ENCODE data around the gene XYLT1. TPM values are rescaled to one million over a fixed set of nuclear protein-coding genes. Genes with fewer than 3 reads are reported as not detected.

The XYLT1 gene
- polyA plus RNA-seq, 3 donors from 2014 or later: 0.79 to 6.2 (median 3.3) TPM

- no peak overlapping the region for H3K4me3 Mint-ChIP-seq
- no peak overlapping the region for H3K27ac Mint-ChIP-seq
- peaks cover 34 to 36% of the 10 kb centered on the region in 2 donors for H3K4me1 Mint-ChIP-seq
- no peak for DNase-seq
- peaks cover 0 to 3% (median 2%) of the 10 kb centered on the region in 3 donors for H3K27me3 Mint-ChIP-seq (ENCODE audit: low read depth in 3 of 3)
- H3K36me3 Mint-ChIP-seq: peaks cover 0 to 3% (median 0%) of the 10 kb centered on the region in 3 donors
- H3K9me3 Mint-ChIP-seq: no peaks in the 10 kb centered on the region
Measured at GRCh38 chr16:17101646-17102045, 369.1 kb downstream of the XYLT1 start.

- Mint-ChIP-seq H3K9me3 (no peaks in the 10 kb centered on the region), H3K4me3 (no peak overlapping the region), H3K27me3 (ENCODE audit: low read depth in 3 of 3) (peaks cover 0 to 2% (median 1%) of the 10 kb centered on the region in 3 donors), H3K36me3 (peaks cover 0 to 3% (median 0%) of the 10 kb centered on the region in 3 donors), H3K27ac (no peak overlapping the region), H3K4me1 (peaks cover 5 to 7% of the 10 kb centered on the region in 2 donors)
- DNase-seq: no peak
Measured at GRCh38 chr16:17098685-17099084, 372.1 kb downstream of the XYLT1 start.

GRCh38 chr16:17084130-17084529 is 386.6 kb downstream of the XYLT1 start:
- DNase-seq: no peak
- Mint-ChIP-seq H3K9me3 (peaks cover 0 to 5% (median 0%) of the 10 kb centered on the region in 6 donors), H3K4me1 (peaks cover 14 to 17% of the 10 kb centered on the region in 2 donors), H3K27me3 (ENCODE audit: low read depth in 3 of 3) (peaks cover 0 to 2% (median 0%) of the 10 kb centered on the region in 3 donors), H3K36me3 (peaks cover 0 to 4% (median 3%) of the 10 kb centered on the region in 3 donors), H3K27ac (no peak overlapping the region), H3K4me3 (no peak overlapping the region)

DNA sequence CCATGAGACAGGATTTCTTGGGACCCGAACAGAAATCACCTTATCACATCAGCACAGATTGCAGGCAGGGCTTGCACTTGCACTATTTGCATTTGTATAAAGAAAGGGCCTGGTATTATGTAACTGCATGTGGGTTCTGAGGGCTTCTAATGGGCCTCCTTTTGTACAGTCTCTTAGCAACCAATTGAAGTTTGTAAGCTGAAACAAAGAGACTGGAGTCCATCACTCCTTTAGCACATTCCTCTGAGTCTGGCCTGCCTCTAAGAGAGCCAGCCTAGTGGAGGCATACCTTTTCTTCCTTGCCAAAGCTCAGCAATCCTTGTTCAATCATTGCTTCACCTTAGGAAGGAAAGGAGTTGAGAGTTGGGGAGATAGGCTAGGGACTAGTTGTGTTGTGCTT is 387.1 kb downstream of the XYLT1 start:
- H3K27ac Mint-ChIP-seq: no peak overlapping the region

GRCh38 chr16:17082095-17082882 is 388.5 kb downstream of the XYLT1 start:
- Mint-ChIP-seq H3K27me3 (ENCODE audit: low read depth in 3 of 3) (peaks cover 0 to 2% (median 0%) of the 10 kb centered on the region in 3 donors), H3K4me1 (peaks cover 14 to 17% of the 10 kb centered on the region in 2 donors), H3K4me3 (no peak overlapping the region), H3K9me3 (peaks cover 0 to 5% (median 0%) of the 10 kb centered on the region in 6 donors), H3K36me3 (peaks cover 0 to 4% (median 3%) of the 10 kb centered on the region in 3 donors), H3K27ac (peak overlapping the region in 1 of 6 donors; percentile 23)
- no peak for DNase-seq

More for the DNA sequence above, 387.1 kb downstream of the XYLT1 start:
- Mint-ChIP-seq H3K4me3 (no peak overlapping the region), H3K9me3 (peaks cover 0 to 5% (median 0%) of the 10 kb centered on the region in 6 donors), H3K36me3 (peaks cover 0 to 4% (median 3%) of the 10 kb centered on the region in 3 donors), H3K4me1 (peaks cover 14 to 17% of the 10 kb centered on the region in 2 donors), H3K27me3 (ENCODE audit: low read depth in 3 of 3) (peaks cover 0 to 2% (median 0%) of the 10 kb centered on the region in 3 donors)
- DNase-seq: no peak

GRCh38 chr16:17080105-17080504 is 390.7 kb downstream of the XYLT1 start:
- peaks cover 0 to 2% (median 0%) of the 10 kb centered on the region in 3 donors for H3K27me3 Mint-ChIP-seq (ENCODE audit: low read depth in 3 of 3)
- H3K4me1 Mint-ChIP-seq: peaks cover 14 to 17% of the 10 kb centered on the region in 2 donors
- H3K27ac Mint-ChIP-seq: no peak overlapping the region
- no peaks in the 10 kb centered on the region for H3K36me3 Mint-ChIP-seq
- no peak for DNase-seq
- no peak overlapping the region for H3K4me3 Mint-ChIP-seq
- no peaks in the 10 kb centered on the region for H3K9me3 Mint-ChIP-seq

- Mint-ChIP-seq H3K27me3 (ENCODE audit: low read depth in 3 of 3) (peaks cover 0 to 2% (median 0%) of the 10 kb centered on the region in 3 donors), H3K27ac (no peak overlapping the region), H3K4me3 (no peak overlapping the region)
Measured at GRCh38 chr16:17078931-17079631, 391.7 kb downstream of the XYLT1 start.

GRCh38 chr16:17076818-17077498 is 393.8 kb downstream of the XYLT1 start:
- no peak overlapping the region for H3K27ac Mint-ChIP-seq
- peaks cover 8% of the 10 kb centered on the region in 2 donors for H3K4me1 Mint-ChIP-seq
- no peaks in the 10 kb centered on the region for H3K27me3 Mint-ChIP-seq (ENCODE audit: low read depth in 3 of 3)
- no peaks in the 10 kb centered on the region for H3K36me3 Mint-ChIP-seq
- no peaks in the 10 kb centered on the region for H3K9me3 Mint-ChIP-seq
- no peak overlapping the region for H3K4me3 Mint-ChIP-seq
- DNase-seq: no peak

More at GRCh38 chr16:17078931-17079631, 391.7 kb downstream of the XYLT1 start:
- peaks cover 14 to 17% of the 10 kb centered on the region in 2 donors for H3K4me1 Mint-ChIP-seq
- DNase-seq: no peak
- no peaks in the 10 kb centered on the region for H3K36me3 Mint-ChIP-seq
- no peaks in the 10 kb centered on the region for H3K9me3 Mint-ChIP-seq

GRCh38 chr16:17076092-17076754 is 394.5 kb downstream of the XYLT1 start:
- Mint-ChIP-seq H3K9me3 (no peaks in the 10 kb centered on the region), H3K36me3 (no peaks in the 10 kb centered on the region), H3K4me1 (peaks cover 5 to 7% of the 10 kb centered on the region in 2 donors), H3K4me3 (no peak overlapping the region), H3K27me3 (ENCODE audit: low read depth in 3 of 3) (no peaks in the 10 kb centered on the region), H3K27ac (no peak overlapping the region)
- no peak for DNase-seq

- peak overlapping the region in 2 of 5 donors; percentile 6 to 30 for H3K4me3 Mint-ChIP-seq
- DNase-seq: no peak
- H3K4me1 Mint-ChIP-seq: peaks cover 14 to 15% of the 10 kb centered on the region in 2 donors
- H3K27ac Mint-ChIP-seq: peak overlapping the region in 2 of 6 donors; percentile 29 to 47
- H3K36me3 Mint-ChIP-seq: no peaks in the 10 kb centered on the region
- H3K9me3 Mint-ChIP-seq: no peaks in the 10 kb centered on the region
- peaks cover 0 to 3% (median 0%) of the 10 kb centered on the region in 3 donors for H3K27me3 Mint-ChIP-seq (ENCODE audit: low read depth in 3 of 3)
Measured at GRCh38 chr16:17072104-17072503, 398.7 kb downstream of the XYLT1 start.

GRCh38 chr16:17070882-17071592 is 399.7 kb downstream of the XYLT1 start:
- Mint-ChIP-seq H3K9me3 (no peaks in the 10 kb centered on the region), H3K4me3 (peak overlapping the region; percentile 55 to 79 (median 76)), H3K36me3 (no peaks in the 10 kb centered on the region), H3K27ac (peak overlapping the region; percentile 42 to 86 (median 72)), H3K4me1 (peaks cover 14 to 15% of the 10 kb centered on the region in 2 donors), H3K27me3 (ENCODE audit: low read depth in 3 of 3) (peaks cover 0 to 3% (median 0%) of the 10 kb centered on the region in 3 donors)
- DNase-seq: peak; percentile 44 to 51 (median 48)

GRCh38 chr16:17069681-17070080 is 401.1 kb downstream of the XYLT1 start:
- Mint-ChIP-seq H3K27ac (peak overlapping the region in 1 of 6 donors; percentile 0), H3K4me3 (no peak overlapping the region), H3K36me3 (peaks cover 0 to 4% (median 0%) of the 10 kb centered on the region in 3 donors), H3K27me3 (ENCODE audit: low read depth in 3 of 3) (peaks cover 0 to 3% (median 0%) of the 10 kb centered on the region in 3 donors), H3K4me1 (peaks cover 14 to 15% of the 10 kb centered on the region in 2 donors), H3K9me3 (no peaks in the 10 kb centered on the region)
- DNase-seq: no peak
